HEK293 (cell line): ENCODE measurements around the gene NARF.

ENCODE experiments used
- CTCF ChIA-PET: fragments of 350-600 bp; formaldehyde crosslinking; extraction: SDS; loops from one replicate; lab custom pipeline; 2021; ENCODE audit warnings: antibody characterized with exemption; lab: Yijun Ruan, JAX
- POLR2A ChIA-PET: fragments of 300-600 bp; formaldehyde crosslinking; extraction: SDS; loops from one replicate; lab custom pipeline; 2020; ENCODE audit warnings: antibody characterized with exemption, inconsistent platforms; lab: Yijun Ruan, JAX
- H3K27ac ChIP-seq: fragments of 200-500 bp; sonication (Bioruptor generic); 2 replicates; pipeline ENCODE4 v1.5.1; 2014; ENCODE audit warnings: low read depth, low read length, control low read depth, inconsistent platforms; ENCODE audit errors: extremely low read depth
- H3K36me3 ChIP-seq, 2 experiments: fragments of 200-500 bp in 1 of 2; sonication (Bioruptor generic) in 1 of 2; 1 replicate in 1 of 2; 2 replicates in 1 of 2; pipeline ENCODE4 v1.5.1; 2014 to 2017; ENCODE audit warnings: inconsistent platforms in 2 of 2, low read length in 2 of 2; ENCODE audit not compliant: control insufficient read depth in 2 of 2, insufficient read depth in 1 of 2
- H3K4me1 ChIP-seq: fragments of 200-500 bp; sonication (Bioruptor generic); 2 replicates; pipeline ENCODE4 v1.5.1; 2014; ENCODE audit warnings: mild to moderate bottlenecking, low read length, inconsistent platforms; ENCODE audit not compliant: control insufficient read depth, insufficient read depth
- H3K4me3 ChIP-seq: 2 replicates; pipeline ENCODE4 v1.5.1; 2011; ENCODE audit warnings: low read depth, mild to moderate bottlenecking, control low read depth, low read length, moderate library complexity
- H3K9me3 ChIP-seq: fragments of 200-500 bp; sonication (Bioruptor generic); 2 replicates; pipeline ENCODE4 v1.5.1; 2014; ENCODE audit warnings: low read depth, low read length, inconsistent platforms; ENCODE audit not compliant: control insufficient read depth, insufficient read depth
- BCL11A ChIP-seq: fragments of 450-650 bp; formaldehyde crosslinking; IDR thresholded peaks from 2 replicates; pipeline ENCODE4 v1.5.1; 2016; ENCODE audit warnings: low read depth, missing biosample characterization, missing genetic modification characterization
- FEZF1 ChIP-seq: fragments of 450-650 bp; formaldehyde crosslinking; IDR thresholded peaks from 2 replicates; pipeline ENCODE4 v1.5.1; 2016; ENCODE audit warnings: missing biosample characterization, missing genetic modification characterization
- HOXC10 ChIP-seq: sonication (generic); formaldehyde crosslinking; IDR thresholded peaks from 2 replicates; pipeline ENCODE4 v1.8.1; 2023; ENCODE audit warnings: mild to moderate bottlenecking, missing genetic modification reagents
- KLF7 ChIP-seq: fragments of 450-650 bp; formaldehyde crosslinking; IDR thresholded peaks from 2 replicates; pipeline ENCODE4 v1.5.1; 2016; ENCODE audit warnings: missing biosample characterization, missing genetic modification characterization, borderline replicate concordance
- PBX3 ChIP-seq: sonication (generic); formaldehyde crosslinking; IDR thresholded peaks from 2 replicates; pipeline ENCODE4 v1.8.1; 2022; ENCODE audit warnings: mild to moderate bottlenecking, moderate library complexity, missing genetic modification reagents
- PRDM10 ChIP-seq: fragments of 450-650 bp; formaldehyde crosslinking; IDR thresholded peaks from 2 replicates; pipeline ENCODE4 v1.5.1; 2016; ENCODE audit warnings: missing biosample characterization, missing genetic modification characterization
- SCRT1 ChIP-seq: fragments of 450-650 bp; formaldehyde crosslinking; IDR thresholded peaks from 2 replicates; pipeline ENCODE4 v1.5.1; 2016; ENCODE audit warnings: missing biosample characterization, missing genetic modification characterization, borderline replicate concordance
- SCRT2 ChIP-seq: fragments of 450-650 bp; formaldehyde crosslinking; IDR thresholded peaks from 2 replicates; pipeline ENCODE4 v1.5.1; 2016; ENCODE audit warnings: missing biosample characterization, missing genetic modification characterization
- SP7 ChIP-seq: fragments of 450-650 bp; formaldehyde crosslinking; IDR thresholded peaks from 2 replicates; pipeline ENCODE4 v1.5.1; 2016; ENCODE audit warnings: missing biosample characterization, missing genetic modification characterization
- TRIM28 ChIP-seq: IDR thresholded peaks from 2 replicates; pipeline ENCODE4 v1.6.1; 2011; ENCODE audit warnings: low read length, control low read depth, borderline replicate concordance
- YY1 ChIP-seq: fragments of 450-650 bp; formaldehyde crosslinking; IDR thresholded peaks from 2 replicates; pipeline ENCODE4 v1.5.1; 2018; ENCODE audit warnings: missing biosample characterization, missing genetic modification characterization
- ZBTB17 ChIP-seq: fragments of 450-650 bp; formaldehyde crosslinking; IDR thresholded peaks from 2 replicates; pipeline ENCODE4 v1.5.1; 2016; ENCODE audit warnings: missing biosample characterization, missing genetic modification characterization
- ZBTB6 ChIP-seq: fragments of 450-650 bp; formaldehyde crosslinking; IDR thresholded peaks from 2 replicates; pipeline ENCODE4 v1.5.1; 2017; ENCODE audit warnings: missing biosample characterization, missing genetic modification characterization
- ZNF214 ChIP-seq: fragments of 450-650 bp; formaldehyde crosslinking; IDR thresholded peaks from 2 replicates; pipeline ENCODE4 v1.5.1; 2017; ENCODE audit warnings: missing biosample characterization, mild to moderate bottlenecking, missing genetic modification characterization, borderline replicate concordance
- ZNF488 ChIP-seq: fragments of 450-650 bp; formaldehyde crosslinking; IDR thresholded peaks from 2 replicates; pipeline ENCODE4 v1.5.1; 2016; ENCODE audit warnings: missing biosample characterization, missing genetic modification characterization
- ZNF514 ChIP-seq: fragments of 450-650 bp; formaldehyde crosslinking; IDR thresholded peaks from 2 replicates; pipeline ENCODE4 v1.5.1; 2016; ENCODE audit warnings: missing biosample characterization, missing genetic modification characterization
- ZNF558 ChIP-seq: fragments of 450-650 bp; formaldehyde crosslinking; IDR thresholded peaks from 2 replicates; pipeline ENCODE4 v1.5.1; 2016; ENCODE audit warnings: missing biosample characterization, missing genetic modification characterization
- ZNF585B ChIP-seq: fragments of 450-650 bp; formaldehyde crosslinking; IDR thresholded peaks from 2 replicates; pipeline ENCODE4 v1.5.1; 2016; ENCODE audit warnings: missing biosample characterization, missing genetic modification characterization
- ZNF600 ChIP-seq: fragments of 450-650 bp; formaldehyde crosslinking; IDR thresholded peaks from 2 replicates; pipeline ENCODE4 v1.5.1; 2016; ENCODE audit warnings: missing biosample characterization, missing genetic modification characterization
- ZNF610 ChIP-seq: fragments of 450-650 bp; formaldehyde crosslinking; IDR thresholded peaks from 2 replicates; pipeline ENCODE4 v1.5.1; 2016; ENCODE audit warnings: missing biosample characterization, missing genetic modification characterization, borderline replicate concordance
- ZNF670 ChIP-seq: fragments of 450-650 bp; formaldehyde crosslinking; IDR thresholded peaks from 2 replicates; pipeline ENCODE4 v1.5.1; 2016; ENCODE audit warnings: missing biosample characterization, missing genetic modification characterization, low read depth
- ZNF747 ChIP-seq: fragments of 450-650 bp; formaldehyde crosslinking; IDR thresholded peaks from 2 replicates; pipeline ENCODE4 v1.5.1; 2016; ENCODE audit warnings: missing biosample characterization, missing genetic modification characterization
- ZNF785 ChIP-seq: fragments of 450-650 bp; formaldehyde crosslinking; IDR thresholded peaks from 2 replicates; pipeline ENCODE4 v1.5.1; 2016; ENCODE audit warnings: missing biosample characterization, missing genetic modification characterization
- ZSCAN16 ChIP-seq: fragments of 450-650 bp; formaldehyde crosslinking; IDR thresholded peaks from 2 replicates; pipeline ENCODE4 v1.5.1; 2016; ENCODE audit warnings: missing biosample characterization, missing genetic modification characterization
- ZSCAN4 ChIP-seq: fragments of 450-650 bp; formaldehyde crosslinking; IDR thresholded peaks from 2 replicates; pipeline ENCODE4 v1.5.1; 2017; ENCODE audit warnings: missing biosample characterization, missing genetic modification characterization

The NARF gene

GRCh38 chr17:82531431-82531881 lies 72.9 kb downstream of the NARF start (continued):
- TF ChIP-seq PRDM10 (tag by site-specific recombination): no peak
- peak; percentile 90 for TF ChIP-seq SCRT2 (tag by site-specific recombination)
- no peak; the same call in 1 of the 2 replicates for TF ChIP-seq ZNF585B (tag by site-specific recombination)
- TF ChIP-seq SCRT1 (tag by site-specific recombination): peak; percentile 48; the same call in 1 of the 2 replicates
- no peak for TF ChIP-seq ZNF558 (tag by site-specific recombination)

GRCh38 chr17:82534401-82534812 lies 75.9 kb downstream of the NARF start:
- H3K27ac ChIP-seq: peak overlapping the region; percentile 79
- CTCF ChIA-PET: interaction anchor here (0.6 to 1.7 kb wide), 4 partner anchors 8 to 17 kb away, joined by 4 to 6 read pairs (median 4); no protein-coding TSS in a partner anchor
- H3K9me3 ChIP-seq: no peaks in the 10 kb centered on the region
- H3K4me3 ChIP-seq: no peak overlapping the region
- TF ChIP-seq ZNF514 (tag by site-specific recombination): no peak
- peak; percentile 86 for TF ChIP-seq ZBTB6 (tag by site-specific recombination)
- TF ChIP-seq SP7 (tag by site-specific recombination): no peak
- no peak for TF ChIP-seq HOXC10 (CRISPR knock-in tag)
- TF ChIP-seq PBX3 (CRISPR knock-in tag): no peak
- no peak for TF ChIP-seq ZNF747 (tag by site-specific recombination)
- no peak for TF ChIP-seq ZNF670 (tag by site-specific recombination)
- no peak for TF ChIP-seq ZNF214 (tag by site-specific recombination)
- TF ChIP-seq ZNF600 (tag by site-specific recombination): peak; percentile 90
- no peak for TF ChIP-seq ZNF488 (tag by site-specific recombination)
- TF ChIP-seq BCL11A (tag by site-specific recombination): no peak
- TF ChIP-seq ZNF785 (tag by site-specific recombination): no peak
- peak; percentile 62 for TF ChIP-seq TRIM28
- TF ChIP-seq YY1 (tag by site-specific recombination): no peak
- TF ChIP-seq KLF7: no peak
- no peak for TF ChIP-seq FEZF1
- TF ChIP-seq ZBTB17 (tag by site-specific recombination): peak; percentile 91
- TF ChIP-seq ZSCAN16: no peak
- TF ChIP-seq ZNF610 (tag by site-specific recombination): no peak
- no peak for TF ChIP-seq ZSCAN4 (tag by site-specific recombination)
- TF ChIP-seq, all 188 proteins: peak for 4
- POLR2A ChIA-PET: interaction anchor here (1.1 kb wide), 1 partner anchor 40 kb away, joined by 5 read pairs; no protein-coding TSS in a partner anchor
- no peaks in the 10 kb centered on the region; a peak in 1 of 3 replicates for H3K36me3 ChIP-seq
- peaks cover 48% of the 10 kb centered on the region for H3K4me1 ChIP-seq
